HFFc6 (cell line): Measurements from ENCODE around the gene STAC. TPM values are rescaled to one million over a fixed set of nuclear protein-coding genes. Genes with fewer than 3 reads are reported as not detected.

Source experiments
- DNase-seq: peaks from one replicate; pipeline ENCODE4 v3.0.0-alpha.2; 2018
- H3K27ac Mint-ChIP-seq: 2 replicates; pipeline ENCODE4 v1.8.0; 2020; ENCODE audit warnings: mild to moderate bottlenecking, mixed read lengths
- H3K27me3 Mint-ChIP-seq: 2 replicates; pipeline ENCODE4 v1.8.0; 2021; ENCODE audit warnings: mild to moderate bottlenecking, moderate library complexity, mixed read lengths; ENCODE audit not compliant: insufficient read depth
- H3K36me3 Mint-ChIP-seq: 2 replicates; pipeline ENCODE4 v1.8.0; 2021; ENCODE audit warnings: low read depth, mixed read lengths
- H3K4me1 Mint-ChIP-seq: 2 replicates; pipeline ENCODE4 v1.8.0; 2020; ENCODE audit warnings: low read depth, mixed read lengths
- H3K4me3 Mint-ChIP-seq: 2 replicates; pipeline ENCODE4 v1.8.0; 2020; ENCODE audit warnings: mild to moderate bottlenecking, moderate library complexity, mixed read lengths
- H3K9me3 Mint-ChIP-seq: 2 replicates; pipeline ENCODE4 v1.8.0; 2020; ENCODE audit warnings: mild to moderate bottlenecking, mixed read lengths
- total RNA-seq, 6 experiments: library from RNA; stranded (reverse); fragmentation: NEBNext Ultra II Directional; extraction: Animal tissue kit (Norgen Biotek cat#: 25700); gene quantifications; 2 replicates in 1 of 6; 3 replicates in 5 of 6; pipeline ENCODE4 v1.2.3, GENCODE V29; 2021
- TF ChIP-seq, protein P1 (sequence below): fragments of 200-600 bp; sonication (generic); IDR thresholded peaks from 2 replicates; pipeline ENCODE4 v1.5.0; 2021; ENCODE audit warnings: antibody characterized with exemption, mild to moderate bottlenecking

Gene STAC
- total RNA-seq, 6 experiments from 2014 or later: not detected

DNA sequence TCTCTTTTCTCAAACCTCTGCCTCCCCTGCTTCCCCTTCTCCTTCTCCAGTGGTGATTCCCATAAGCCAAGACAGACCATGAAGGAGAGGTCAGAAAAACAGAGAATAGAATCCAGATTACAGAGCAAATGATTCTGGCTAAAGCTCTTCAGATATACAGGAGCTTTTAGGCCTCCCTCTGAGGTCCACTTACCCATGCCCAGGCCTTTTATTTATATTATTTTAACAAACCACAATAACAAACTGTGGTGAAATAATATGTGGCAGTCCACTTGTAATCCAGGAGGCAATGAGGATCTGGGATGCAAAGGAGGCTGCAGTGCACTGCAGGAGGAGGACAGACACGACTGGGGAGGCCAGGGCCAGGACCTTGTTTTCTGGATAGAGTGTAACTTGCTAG is 104.1 kb downstream of the STAC start:
- no peak overlapping the region for H3K4me3 Mint-ChIP-seq
- no peaks in the 10 kb centered on the region for H3K4me1 Mint-ChIP-seq
- DNase-seq: no peak
- no peaks in the 10 kb centered on the region; the same call in 1 of the 2 replicates for H3K27me3 Mint-ChIP-seq
- TF ChIP-seq, protein P1, sequence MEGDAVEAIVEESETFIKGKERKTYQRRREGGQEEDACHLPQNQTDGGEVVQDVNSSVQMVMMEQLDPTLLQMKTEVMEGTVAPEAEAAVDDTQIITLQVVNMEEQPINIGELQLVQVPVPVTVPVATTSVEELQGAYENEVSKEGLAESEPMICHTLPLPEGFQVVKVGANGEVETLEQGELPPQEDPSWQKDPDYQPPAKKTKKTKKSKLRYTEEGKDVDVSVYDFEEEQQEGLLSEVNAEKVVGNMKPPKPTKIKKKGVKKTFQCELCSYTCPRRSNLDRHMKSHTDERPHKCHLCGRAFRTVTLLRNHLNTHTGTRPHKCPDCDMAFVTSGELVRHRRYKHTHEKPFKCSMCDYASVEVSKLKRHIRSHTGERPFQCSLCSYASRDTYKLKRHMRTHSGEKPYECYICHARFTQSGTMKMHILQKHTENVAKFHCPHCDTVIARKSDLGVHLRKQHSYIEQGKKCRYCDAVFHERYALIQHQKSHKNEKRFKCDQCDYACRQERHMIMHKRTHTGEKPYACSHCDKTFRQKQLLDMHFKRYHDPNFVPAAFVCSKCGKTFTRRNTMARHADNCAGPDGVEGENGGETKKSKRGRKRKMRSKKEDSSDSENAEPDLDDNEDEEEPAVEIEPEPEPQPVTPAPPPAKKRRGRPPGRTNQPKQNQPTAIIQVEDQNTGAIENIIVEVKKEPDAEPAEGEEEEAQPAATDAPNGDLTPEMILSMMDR: no peak
- H3K9me3 Mint-ChIP-seq: peaks cover 48% of the 10 kb centered on the region
- no peak overlapping the region for H3K27ac Mint-ChIP-seq
- no peaks in the 10 kb centered on the region; the same call in 1 of the 2 replicates for H3K36me3 Mint-ChIP-seq

DNA sequence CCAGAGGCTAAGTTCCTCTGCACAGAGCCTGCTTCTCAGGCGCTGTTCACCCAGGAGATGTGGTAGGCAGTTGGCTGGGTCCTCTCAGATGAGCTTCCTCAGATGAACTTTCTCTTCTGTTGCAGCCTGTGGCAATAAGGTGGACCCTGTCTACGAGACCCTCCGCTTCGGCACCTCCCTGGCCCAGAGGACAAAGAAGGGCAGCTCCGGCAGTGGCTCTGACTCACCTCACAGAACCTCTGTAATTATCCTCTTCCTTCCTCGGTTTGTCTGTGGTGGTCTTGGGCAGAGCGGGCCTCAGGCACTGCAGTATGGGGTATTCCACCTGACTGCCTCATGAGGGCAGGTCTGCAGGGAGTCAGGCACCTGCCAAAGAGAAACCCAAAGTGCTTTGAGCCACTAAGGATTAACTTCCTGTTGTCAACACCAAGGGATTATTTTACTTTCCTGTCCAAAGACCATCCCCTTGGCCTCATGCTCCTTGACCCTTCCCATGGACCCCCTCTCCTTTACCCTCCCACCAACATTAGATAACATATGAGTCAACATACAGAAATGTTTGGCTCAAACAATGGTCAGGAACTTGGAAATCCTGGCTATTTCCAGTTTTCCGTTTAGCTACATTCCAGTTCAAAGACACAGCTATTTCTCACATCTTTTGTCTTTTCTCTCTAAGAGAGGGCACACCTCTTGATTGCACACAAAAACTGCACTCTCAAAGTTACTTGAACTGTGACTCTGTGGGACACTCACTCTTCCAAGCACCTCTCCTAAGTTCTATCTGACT is 105.9 kb downstream of the STAC start:
- Mint-ChIP-seq H3K36me3 (no peaks in the 10 kb centered on the region; the same call in 1 of the 2 replicates), H3K27me3 (no peaks in the 10 kb centered on the region; the same call in 1 of the 2 replicates), H3K4me1 (no peaks in the 10 kb centered on the region), H3K27ac (no peak overlapping the region), H3K4me3 (no peak overlapping the region), H3K9me3 (peaks cover 38% of the 10 kb centered on the region)
- DNase-seq: no peak
- TF ChIP-seq, protein P1: no peak

DNA sequence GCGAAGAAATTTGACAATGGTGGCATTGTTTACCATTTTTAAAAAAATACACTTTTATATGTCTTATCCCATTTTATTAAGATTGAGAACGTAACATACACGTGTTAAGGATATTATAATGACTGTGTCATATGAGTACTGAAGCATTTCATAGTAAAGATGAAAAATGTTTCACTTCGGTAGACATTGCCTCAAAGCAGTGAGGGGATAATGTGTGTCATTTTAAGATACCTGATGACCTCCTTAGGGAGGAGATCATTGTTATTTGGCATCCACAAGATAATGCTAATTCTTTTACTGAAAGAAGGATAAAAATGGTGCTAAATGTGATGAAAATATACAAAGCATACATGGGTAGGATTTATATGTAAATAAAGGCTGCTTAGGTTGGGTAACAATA is 107.3 kb downstream of the STAC start:
- no peak for DNase-seq
- Mint-ChIP-seq H3K27ac (no peak overlapping the region), H3K4me1 (no peaks in the 10 kb centered on the region), H3K4me3 (no peak overlapping the region), H3K36me3 (no peaks in the 10 kb centered on the region; the same call in 1 of the 2 replicates), H3K27me3 (no peaks in the 10 kb centered on the region; the same call in 1 of the 2 replicates), H3K9me3 (peaks cover 26% of the 10 kb centered on the region)
- TF ChIP-seq, protein P1: no peak

DNA sequence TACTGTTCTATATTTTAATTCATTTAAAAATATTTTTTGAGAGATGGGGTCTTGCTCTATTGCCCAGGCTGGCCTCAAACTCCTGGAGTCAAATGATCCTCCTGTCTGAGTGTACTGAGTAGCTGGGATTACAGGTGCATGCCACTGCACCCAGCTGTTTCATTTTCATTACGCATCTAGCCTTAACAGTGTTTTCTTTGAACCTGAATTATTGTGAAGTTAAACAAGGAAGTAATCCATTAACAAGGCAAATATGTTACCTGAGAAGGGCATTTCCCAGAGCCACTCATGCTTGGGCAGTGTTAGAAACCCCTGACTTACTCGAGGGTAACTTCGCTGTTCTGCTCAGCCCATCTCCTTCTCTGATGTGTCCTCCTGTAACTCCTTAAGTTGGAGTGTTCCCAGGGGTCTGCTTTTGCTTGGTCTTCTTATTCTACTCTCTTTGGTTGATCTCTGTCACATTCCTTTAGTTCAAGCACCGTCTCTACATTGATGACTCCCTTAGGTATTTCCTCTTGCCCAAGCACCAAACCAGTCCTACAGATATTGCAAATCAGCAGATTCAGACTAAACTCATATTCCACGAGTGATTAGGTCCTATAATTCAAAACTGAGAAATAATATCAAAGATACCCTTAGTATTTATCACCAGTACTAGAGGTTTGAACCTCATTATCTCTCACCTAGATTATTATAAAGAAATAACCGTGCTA is 107.9 kb downstream of the STAC start:
- Mint-ChIP-seq H3K36me3 (no peaks in the 10 kb centered on the region; the same call in 1 of the 2 replicates), H3K27me3 (no peaks in the 10 kb centered on the region; the same call in 1 of the 2 replicates), H3K9me3 (peaks cover 26% of the 10 kb centered on the region), H3K4me1 (no peaks in the 10 kb centered on the region), H3K4me3 (no peak overlapping the region), H3K27ac (no peak overlapping the region)
- DNase-seq: no peak
- TF ChIP-seq, protein P1: no peak

DNA sequence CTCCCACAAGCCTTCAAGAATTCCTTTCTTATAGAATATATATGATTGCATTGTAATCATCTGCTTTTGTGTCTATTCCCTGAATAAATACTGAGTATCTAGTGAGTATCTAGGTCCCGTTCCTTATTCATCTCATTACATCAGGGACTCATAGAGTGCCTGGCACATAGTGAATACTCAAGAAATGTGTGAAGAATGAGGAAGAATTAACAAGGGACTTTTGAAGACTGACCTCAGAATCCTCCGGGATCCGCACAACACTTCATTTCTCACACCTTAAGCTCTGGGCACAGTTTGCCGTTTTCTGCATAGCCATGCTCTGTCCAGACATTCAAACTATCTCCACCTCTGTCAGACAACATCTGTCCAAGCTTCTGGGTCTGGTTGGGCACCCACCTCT is 108.8 kb downstream of the STAC start:
- Mint-ChIP-seq H3K27ac (no peak overlapping the region), H3K4me1 (no peaks in the 10 kb centered on the region), H3K4me3 (no peak overlapping the region), H3K27me3 (no peaks in the 10 kb centered on the region; the same call in 1 of the 2 replicates), H3K36me3 (no peaks in the 10 kb centered on the region; the same call in 1 of the 2 replicates), H3K9me3 (peaks cover 24% of the 10 kb centered on the region)
- DNase-seq: no peak
- TF ChIP-seq, protein P1: no peak
